Left forelimb (tissue), 1 donor: ENCODE data around the gene MNS1.
"Not testable (repeated sequence)": the region's sequence is repeated elsewhere in the genome, so short reads cannot be mapped to it uniquely, and the experiment has no call there.

ENCODE experiments used
- DNase-seq: peaks from one replicate; pipeline ENCODE4 v3.0.0-alpha.2; 2018; ENCODE audit warnings: low spot score

Gene MNS1, protein sequence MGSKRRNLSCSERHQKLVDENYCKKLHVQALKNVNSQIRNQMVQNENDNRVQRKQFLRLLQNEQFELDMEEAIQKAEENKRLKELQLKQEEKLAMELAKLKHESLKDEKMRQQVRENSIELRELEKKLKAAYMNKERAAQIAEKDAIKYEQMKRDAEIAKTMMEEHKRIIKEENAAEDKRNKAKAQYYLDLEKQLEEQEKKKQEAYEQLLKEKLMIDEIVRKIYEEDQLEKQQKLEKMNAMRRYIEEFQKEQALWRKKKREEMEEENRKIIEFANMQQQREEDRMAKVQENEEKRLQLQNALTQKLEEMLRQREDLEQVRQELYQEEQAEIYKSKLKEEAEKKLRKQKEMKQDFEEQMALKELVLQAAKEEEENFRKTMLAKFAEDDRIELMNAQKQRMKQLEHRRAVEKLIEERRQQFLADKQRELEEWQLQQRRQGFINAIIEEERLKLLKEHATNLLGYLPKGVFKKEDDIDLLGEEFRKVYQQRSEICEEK

DNA sequence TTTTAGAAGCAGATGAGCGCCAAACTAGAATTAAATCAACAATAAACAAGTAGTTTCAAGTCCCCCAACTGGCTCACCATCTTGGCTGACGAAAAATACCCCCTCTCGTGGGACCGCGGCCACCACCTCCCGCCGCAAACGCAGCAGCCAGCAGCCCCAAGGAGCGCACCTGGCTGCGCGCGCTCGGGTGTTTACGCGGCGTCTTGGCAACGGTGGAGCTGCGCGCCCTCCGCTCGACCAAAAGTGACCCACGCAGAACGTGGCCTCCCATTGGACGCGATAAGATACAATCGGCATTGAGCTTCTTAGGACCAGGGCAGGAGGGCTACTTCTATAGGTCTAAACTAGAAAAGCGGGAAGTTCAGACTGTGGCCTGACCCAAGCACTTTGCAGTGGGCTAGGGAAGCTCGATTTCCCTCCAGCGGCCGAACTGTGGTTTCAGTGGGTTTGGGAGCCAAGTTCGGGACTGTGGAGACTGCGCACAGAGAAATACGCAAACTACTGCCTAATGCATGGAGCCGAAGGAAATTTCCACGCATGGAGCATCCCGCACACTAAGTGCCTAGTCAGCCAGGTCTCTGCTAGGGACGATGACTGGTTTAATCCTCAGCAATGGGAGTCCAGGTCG lies at the start of gene MNS1:
MNS1 (minus strand) TSS at position 245 of the 628 bp plus-strand sequence; CDS start at position 80, 165 bp downstream.
- DNase-seq: peak; percentile 93

DNA sequence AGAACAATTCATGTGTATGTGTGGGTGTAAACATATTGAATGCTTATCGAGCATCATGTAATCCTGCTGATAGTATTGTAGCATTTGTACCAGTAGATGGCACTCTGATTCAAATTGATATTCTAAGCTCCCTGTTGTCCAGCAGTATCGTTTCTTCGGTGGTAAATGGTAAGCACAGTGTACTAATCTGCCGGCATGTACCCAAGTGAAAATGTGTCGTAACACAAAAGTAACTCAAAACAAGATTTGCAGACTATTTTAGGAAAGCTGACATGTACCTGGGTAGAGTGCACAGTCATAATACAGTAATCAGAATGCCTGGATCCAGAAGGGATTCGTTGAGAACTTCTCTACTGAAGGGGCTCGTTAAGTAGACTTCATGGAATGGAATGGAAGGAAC lies 31.7 kb upstream of the MNS1 start:
- DNase-seq: no peak

DNA sequence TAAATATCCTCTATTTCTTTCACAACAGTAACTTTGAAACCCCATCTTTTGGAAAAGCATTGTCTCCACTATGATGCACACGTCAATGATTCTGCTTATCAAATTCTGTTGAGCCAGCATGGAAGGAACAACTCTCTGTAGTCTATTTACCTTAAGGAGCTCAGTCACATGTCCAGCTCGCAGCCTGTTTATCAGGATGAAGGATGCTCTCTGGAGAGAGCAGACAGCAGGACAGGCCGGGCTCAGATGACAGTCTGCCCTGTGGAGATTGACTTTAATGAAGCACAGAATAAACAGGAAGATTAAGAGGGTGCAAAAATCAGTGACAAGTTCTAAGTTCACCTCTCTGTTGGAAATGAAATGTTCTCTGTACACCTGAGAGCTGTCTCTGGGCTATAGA lies 30.6 kb upstream of the MNS1 start:
- no peak for DNase-seq

DNA sequence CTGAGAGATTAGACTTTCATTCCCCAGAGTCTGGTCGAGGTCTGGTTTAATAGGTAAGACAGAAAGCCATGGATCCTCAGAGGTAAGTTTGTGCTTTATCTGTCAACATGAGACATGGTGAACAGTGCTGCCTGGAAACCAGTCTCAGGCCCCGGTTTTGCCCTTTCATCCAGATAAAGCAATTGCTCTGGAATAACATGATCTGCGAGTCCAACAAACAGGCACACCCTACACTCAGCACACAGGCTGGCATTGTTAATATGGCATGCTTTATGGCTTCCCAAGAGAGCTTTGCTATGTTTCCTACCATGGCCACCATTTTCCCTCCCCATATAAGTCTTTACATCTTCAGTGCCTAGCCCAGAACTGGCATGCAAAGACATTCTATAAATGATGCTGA lies 30.1 kb upstream of the MNS1 start:
- no peak for DNase-seq

DNA sequence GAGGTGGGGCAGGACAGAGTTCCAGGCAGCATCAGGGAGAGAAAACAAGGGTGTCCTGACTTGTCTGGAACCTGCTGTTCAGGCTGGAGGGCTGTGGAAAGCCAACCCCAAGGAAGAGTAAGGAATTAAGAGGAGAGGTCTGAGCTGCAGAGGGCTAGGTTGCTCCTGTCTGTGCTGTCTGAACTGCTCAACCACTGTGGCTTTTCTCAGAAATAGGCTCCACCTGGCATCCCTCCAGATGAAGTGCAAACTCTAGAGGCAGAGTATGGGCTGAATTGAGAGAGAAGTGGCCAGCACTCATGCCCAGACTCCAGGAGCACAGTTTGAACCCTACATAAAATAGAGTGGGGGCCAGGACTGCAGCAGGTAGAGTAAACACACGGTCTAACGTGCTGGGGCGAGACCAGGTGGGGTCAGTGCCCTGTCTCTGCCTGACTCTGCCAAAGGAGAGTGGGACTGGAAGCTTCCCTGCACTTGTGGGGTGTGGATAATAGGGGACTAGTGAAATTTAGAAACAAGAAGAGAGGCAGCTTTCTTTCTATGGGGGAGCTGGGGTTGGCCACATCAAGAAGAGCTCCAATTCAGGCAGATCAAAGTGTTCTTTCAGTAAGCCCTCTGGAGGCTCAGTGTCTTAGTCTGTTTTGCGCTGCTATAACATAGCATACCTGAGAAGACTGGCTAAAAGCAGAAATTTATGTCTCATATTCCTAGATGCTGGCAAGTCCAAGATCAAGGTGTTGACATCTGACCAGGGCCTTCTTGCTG lies 28.0 kb upstream of the MNS1 start:
- no peak for DNase-seq

DNA sequence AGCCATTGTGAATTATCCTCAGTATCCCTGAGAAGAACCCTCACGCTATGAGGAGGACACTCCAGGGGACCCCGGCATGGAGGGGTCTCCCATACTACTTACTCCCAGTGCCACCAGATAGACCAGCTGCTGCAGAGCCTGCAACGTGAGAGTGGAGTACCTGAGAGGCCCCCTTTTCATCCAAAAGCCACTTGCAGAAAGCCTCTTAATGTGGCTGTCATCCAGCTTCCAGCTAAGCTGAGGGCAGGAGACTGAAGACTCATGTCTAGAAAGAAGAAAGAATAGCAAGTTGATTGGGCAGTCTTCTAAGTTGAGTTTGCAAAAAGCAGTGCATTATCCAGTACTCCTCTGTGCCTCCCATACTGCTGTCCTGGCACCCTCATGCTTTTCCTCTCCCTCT lies 27.3 kb upstream of the MNS1 start:
- DNase-seq: no peak

DNA sequence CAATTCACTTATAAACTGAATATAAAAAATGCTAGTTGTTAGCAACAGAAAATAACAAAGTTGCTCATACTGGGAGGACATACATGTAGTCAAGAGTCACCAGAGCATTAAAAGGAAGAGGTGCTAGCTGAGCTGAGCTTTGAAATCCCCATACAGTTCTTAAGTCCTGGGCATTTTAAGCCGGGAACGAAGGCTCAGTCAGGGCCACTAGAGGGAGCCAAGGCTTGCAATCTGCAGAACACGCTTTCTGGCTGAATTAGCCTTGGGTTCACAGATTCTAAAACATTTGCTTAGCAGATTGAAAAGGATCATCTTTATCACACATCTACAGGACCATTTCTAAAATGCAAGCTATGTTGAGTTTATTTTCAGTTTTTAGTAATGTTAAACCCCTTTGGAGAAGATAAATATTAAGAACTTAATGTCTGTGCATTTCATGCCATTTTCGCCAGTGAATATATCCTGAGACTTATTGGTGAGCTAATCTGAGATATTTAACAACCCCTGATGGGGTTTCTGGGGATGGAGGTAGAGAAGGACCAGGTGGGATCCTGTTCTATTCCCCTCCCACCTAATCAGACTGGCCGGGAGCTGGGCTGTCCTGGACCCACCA lies 26.3 kb upstream of the MNS1 start:
- DNase-seq: no peak

DNA sequence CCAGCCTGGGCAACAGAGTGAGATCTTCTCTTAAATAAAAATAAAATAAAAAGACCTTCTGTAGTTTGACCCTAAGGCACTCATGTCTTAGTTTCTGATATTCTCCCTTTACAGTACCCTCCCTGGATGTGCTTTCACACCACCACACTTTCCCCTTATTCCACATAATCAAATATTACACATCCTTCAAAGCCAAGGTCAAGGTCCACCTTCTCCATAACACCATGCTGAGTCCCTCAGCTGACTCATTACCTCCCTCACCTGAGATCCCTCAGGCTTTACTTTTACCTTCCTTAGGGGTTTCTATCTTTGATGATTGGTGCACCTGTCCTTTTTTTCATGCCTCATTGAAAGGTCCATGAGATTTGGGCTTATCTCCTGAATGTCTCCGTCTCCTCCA lies 25.5 kb upstream of the MNS1 start:
- DNase-seq: no peak

DNA sequence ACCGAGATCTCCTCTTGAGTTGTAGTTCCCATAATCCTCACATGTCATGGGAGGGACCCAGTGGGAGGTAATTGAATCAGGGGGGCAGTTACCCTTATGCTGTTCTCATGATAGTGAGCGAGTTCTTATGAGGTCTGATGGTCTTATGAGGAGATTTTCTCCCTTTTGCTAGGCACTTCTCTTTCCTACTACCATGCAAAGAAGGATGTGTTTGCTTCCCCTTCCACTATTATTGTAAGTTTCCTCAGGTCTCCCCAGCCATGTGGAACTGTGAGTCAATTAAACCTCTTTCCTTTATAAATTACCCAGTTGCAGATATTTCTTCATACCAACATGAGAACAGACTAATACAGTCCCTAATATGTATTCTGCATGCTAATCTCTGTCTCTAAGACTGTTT lies 21.3 kb upstream of the MNS1 start:
- DNase-seq: not testable (repeated sequence)

DNA sequence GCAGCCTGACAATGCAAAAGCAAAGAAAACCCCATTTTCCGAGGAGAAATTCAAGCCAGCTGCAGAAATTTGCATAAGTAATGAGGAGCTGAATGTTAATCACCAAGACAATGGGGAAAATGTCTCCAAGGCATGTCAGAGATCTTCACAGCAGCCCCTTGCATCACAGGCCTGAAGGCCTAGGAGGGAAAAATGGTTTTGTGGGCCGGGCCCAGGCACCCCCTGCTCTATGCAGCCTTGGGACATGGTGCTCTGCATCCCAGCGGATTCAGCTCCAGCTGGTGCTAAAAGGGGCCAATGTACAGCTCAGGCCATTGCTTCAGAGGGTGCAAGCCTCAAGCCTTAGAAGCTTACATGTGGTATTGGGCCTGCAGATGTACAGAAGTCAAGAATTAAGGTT lies 20.5 kb upstream of the MNS1 start:
- not testable (repeated sequence) for DNase-seq

DNA sequence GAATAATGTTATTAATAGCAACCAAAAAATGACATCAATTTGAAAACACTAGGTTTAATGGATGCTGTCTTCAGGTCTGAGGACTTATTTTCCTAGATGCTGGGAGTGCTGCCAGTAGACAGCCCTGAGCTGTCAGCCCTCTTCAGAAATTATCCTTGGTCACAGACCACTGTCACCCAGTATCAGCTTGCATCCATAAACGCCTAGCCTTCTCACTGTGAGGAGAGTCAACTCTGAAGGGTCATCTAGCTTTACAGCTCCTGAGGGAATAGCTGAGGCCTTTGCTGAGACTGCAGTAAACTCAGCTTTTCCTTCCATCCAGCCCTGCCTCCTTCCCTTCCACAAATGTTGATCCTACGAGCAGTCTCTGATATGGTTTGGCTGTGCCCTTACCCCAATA lies 19.4 kb upstream of the MNS1 start:
- DNase-seq: no peak

DNA sequence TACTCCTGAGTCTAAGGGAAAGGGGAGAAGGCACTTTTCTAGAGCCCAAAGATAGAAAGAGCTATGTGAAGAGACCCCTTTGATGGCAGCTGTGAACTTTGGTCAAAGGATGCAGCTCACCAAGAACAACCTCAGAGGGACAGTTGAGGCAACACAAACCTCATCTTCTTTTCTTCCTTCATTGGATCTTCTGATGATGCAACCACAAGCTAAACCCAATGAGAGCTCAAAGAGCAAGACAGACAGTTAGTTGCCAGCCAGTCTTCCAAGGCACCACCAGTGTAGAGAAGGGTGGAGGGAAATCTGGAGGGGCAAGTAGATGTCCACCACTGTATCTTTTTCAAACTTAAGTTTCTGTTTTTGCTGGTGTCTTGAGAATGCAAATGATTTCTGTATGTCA lies 10.4 kb upstream of the MNS1 start:
- no peak for DNase-seq

DNA sequence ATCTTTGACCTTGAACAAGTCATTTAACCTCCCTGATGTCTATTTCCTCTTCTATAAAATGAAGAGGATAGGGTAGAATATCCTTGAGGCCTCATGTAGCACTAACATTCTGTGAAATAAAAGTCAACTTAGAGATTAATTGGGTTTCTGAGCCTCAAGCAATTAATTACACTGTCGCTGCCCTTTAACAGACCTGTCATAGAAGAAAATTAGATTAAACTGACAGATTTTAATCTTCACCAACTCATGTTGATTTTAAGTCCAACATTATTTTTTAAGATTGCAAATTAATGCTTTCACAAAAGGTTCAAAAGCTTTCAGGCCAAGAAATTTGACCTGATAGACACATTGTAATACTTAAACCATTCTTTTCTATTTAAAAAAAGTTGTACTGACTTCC lies 8.1 kb upstream of the MNS1 start:
- no peak for DNase-seq

DNA sequence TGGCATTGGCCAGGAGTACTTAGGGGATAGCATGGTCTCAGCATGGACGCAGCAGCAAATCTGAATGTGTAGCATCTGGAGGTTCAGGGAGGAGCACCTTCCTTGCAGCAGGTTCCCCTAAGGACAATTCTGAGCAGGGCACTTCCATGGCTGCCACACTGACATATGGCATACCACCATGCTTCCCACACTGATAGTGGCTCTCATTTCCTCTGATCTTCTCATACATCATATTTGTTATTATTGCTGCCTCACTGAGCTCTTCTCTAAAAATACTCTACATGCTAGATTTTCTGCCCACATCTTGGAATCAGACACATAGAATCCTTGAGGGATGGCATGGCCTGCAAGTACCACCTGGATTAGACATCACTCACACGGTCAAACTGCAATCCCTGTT lies 7.3 kb upstream of the MNS1 start:
- no peak for DNase-seq

DNA sequence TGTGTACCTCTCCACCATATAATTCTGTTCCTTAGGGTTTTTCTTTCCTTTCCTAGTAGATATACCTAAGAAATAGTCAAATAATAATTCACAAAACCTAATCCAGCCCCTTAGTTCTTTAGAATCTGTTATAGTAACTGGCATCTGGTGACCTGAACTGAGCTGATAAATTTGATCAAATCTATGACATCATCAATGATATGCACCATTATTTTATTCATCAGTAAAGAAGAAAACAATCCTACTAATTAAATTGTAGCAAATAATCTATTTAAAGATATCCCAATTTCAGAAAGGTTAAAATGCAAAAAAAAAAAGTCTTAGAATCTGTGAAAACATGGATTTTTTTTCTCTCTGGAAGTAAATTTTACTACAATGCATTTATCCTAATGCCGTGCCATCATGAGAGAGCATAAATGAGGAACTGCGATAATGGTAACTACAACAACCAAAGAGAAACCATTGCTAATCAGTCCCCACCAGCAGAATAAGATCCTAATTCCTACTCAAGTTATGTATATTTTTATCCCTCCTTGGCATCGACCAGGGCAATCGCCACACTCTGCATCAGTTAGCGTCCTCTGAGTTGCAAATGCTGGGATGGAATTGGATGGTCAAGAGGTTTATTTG lies 6.6 kb upstream of the MNS1 start:
- no peak for DNase-seq

DNA sequence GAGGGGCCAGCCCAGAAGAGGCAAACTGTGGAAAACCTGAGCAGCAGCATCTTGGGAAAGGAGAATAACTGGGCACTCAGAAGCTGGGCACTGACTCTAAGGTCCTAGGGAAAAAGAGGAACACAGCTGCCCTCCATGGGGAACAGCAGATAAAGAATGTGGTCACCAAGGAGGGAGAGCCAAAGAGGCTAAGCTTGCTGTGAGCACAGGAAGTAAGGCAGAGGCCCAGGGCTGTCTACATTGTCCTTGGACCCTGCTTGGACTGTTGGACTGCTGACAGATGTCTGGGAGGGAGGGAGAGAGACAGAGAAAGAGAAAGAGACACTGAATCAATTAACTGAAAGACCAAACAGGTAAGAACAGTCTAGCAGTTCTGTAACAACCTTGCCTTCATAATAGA lies 4.5 kb upstream of the MNS1 start:
- DNase-seq: no peak

DNA sequence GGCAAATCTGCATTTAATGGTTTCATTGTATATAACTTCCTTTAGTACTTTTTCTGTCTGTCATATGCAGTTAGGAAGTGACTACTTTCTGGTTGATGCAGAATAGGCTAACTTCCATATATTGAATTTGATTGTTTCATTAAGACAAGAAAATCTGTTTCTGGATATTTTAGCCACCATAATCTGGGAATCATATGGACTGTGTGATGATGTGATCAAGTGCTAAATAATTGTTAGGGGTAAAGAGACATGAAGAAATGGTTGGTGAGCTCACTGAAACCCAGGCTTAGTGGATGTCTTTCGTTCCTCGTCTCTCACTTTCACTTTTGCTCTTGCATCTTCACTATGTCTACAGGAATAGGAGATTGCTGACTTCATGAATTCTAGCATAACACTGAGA lies 3.5 kb upstream of the MNS1 start:
- DNase-seq: no peak

DNA sequence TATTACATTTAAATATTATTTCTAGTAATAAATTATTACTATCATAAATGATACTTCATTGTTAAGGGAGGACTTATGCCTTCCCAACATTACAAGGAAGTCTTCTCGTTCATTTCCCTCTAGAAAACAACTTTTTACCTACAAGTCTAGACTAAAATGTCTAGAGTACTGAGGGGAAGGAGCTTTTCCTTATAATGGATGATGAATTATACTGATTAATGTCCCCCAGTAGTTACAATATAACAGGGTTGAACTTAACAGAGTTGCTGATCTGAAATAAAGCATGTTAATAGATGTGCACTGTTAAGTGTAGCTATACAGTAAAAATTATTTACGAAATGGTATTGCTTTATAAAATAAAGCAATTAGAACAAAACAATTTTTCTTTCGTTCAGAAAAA lies 2.7 kb upstream of the MNS1 start:
- no peak for DNase-seq

DNA sequence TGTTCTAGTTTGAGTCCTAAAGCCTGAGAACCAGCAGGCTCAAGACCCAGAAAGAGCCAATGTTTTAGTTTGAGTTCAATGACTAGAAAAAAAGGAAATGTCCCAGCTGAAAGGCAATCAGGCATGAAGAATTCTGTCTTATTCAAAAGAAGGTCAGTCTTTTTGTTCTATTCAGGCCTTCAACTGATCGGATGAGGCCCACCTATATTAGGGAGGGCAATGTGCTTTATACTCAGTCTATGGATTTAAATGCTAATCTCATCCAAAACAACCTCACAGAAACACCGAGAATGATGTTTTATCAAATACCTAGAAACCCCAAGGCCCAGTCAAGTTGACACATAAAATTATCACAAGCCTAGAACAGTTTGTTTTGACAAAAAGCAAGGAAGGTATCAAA lies 4.0 kb downstream of the MNS1 start:
- DNase-seq: no peak

DNA sequence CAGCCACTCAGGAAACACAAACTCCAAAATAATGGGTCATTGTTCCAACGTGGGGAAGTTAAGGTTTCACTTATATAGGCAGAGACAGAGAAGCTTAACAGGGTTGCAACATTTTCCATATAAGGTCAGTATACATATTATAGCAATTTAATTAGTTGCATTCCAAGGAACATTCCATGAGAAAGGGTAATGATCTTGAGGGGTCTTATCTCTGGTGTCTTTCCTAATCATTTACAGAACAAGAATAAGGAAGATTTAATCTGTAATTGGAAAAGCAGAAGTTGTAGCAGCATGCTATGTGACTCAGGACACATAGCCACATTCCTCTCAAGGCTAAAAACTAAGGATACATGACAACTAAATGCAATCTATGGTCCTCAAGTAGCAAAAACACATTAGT lies 4.9 kb downstream of the MNS1 start:
- DNase-seq: no peak

DNA sequence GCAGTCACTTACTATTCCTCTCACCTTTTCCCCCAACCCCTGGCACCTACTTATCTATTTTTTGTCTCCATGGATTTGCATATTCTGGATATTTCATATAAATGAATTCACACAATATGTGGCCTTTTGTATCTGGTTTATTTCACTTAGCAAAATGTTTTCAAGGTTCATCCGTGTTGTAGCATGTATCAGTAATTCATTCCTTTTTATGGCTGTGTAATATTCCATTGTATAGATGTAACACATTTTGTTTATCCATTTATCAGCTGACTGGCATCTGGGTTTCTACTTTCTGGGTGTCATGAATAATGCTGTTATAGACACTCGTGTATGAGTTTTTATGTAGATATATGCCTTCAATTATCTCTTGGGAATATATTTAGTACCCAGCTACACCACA lies 5.8 kb downstream of the MNS1 start:
- no peak for DNase-seq

DNA sequence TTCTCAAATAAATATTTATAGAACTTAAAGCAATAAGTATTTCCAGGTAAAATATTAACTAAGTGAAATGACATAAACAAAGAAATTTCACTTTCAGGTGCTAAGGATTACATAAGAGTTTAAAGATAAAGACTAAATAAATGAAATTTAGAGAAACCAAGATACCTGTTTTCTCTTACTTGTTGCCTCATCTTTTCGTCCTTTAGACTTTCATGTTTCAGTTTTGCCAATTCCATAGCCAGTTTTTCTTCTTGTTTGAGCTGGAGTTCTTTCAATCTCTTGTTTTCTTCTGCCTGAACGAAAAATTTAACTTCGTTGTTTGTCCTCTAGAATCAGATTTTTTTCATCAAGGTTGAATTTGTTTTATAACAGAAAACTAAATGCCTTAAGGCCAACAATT lies 8.7 kb downstream of the MNS1 start:
- DNase-seq: no peak
